NCI-H524 (cell line): ENCODE measurements around the gene VTCN1.
"Not testable (repeated sequence)": the region's sequence is repeated elsewhere in the genome, so short reads cannot be mapped to it uniquely, and the experiment has no call there.

ENCODE experiments used
- DNase-seq, 2 experiments: peaks; one replicate each; lab custom pipeline; 2025; lab: John Stamatoyannopoulos, UW

Gene VTCN1

GRCh38 chr1:117122330-117123025 is 88.2 kb downstream of the VTCN1 start:
- peak in 1 of 2 experiments; percentile 31 for DNase-seq

GRCh38 chr1:117121589-117122329 is 89.0 kb downstream of the VTCN1 start, which contains the start of gene TRIM45:
TSS of gene TRIM45 (minus strand) at chr1:117121749. CDS start at chr1:117121201, 548 bp downstream.
- DNase-seq, result peak; percentile 91 to 94

- peak in 1 of 2 experiments; percentile 62 for DNase-seq
Observed at GRCh38 chr1:117120774-117121588, 89.7 kb downstream of the VTCN1 start.

- not testable (repeated sequence) for DNase-seq
Observed at GRCh38 chr1:117119144-117119543, 91.6 kb downstream of the VTCN1 start.

GRCh38 chr1:117118137-117118536 is 92.6 kb downstream of the VTCN1 start:
- no peak for DNase-seq

- DNase-seq, result no peak
Observed at GRCh38 chr1:117117697-117118096, 93.0 kb downstream of the VTCN1 start.

- DNase-seq, result no peak
Observed at GRCh38 chr1:117116784-117117130, 94.0 kb downstream of the VTCN1 start.

- no peak for DNase-seq
Observed at GRCh38 chr1:117116090-117116783, 94.5 kb downstream of the VTCN1 start.

- peak in 1 of 2 experiments; percentile 5 for DNase-seq
Observed at GRCh38 chr1:117114877-117115276, 95.8 kb downstream of the VTCN1 start.

GRCh38 chr1:117113199-117113598 is 97.5 kb downstream of the VTCN1 start:
- DNase-seq, result no peak

- DNase-seq, result no peak
Observed at GRCh38 chr1:117112047-117112717, 98.5 kb downstream of the VTCN1 start.

- DNase-seq, result no peak
Observed at GRCh38 chr1:117110774-117111173, 100.0 kb downstream of the VTCN1 start.

- no peak for DNase-seq
Observed at GRCh38 chr1:117107364-117107763, 103.4 kb downstream of the VTCN1 start.

- no peak for DNase-seq
Observed at GRCh38 chr1:117106478-117106877, 104.2 kb downstream of the VTCN1 start.

GRCh38 chr1:117105722-117106121 is 105.0 kb downstream of the VTCN1 start:
- no peak for DNase-seq

- no peak for DNase-seq
Observed at GRCh38 chr1:117104986-117105385, 105.7 kb downstream of the VTCN1 start.

GRCh38 chr1:117101858-117102257 is 108.9 kb downstream of the VTCN1 start:
- not testable (repeated sequence) for DNase-seq

GRCh38 chr1:117101334-117101733 is 109.4 kb downstream of the VTCN1 start:
- DNase-seq, result no peak

- DNase-seq, result no peak
Observed at GRCh38 chr1:117098287-117098890, 112.3 kb downstream of the VTCN1 start.

- no peak for DNase-seq
Observed at GRCh38 chr1:117097443-117097842, 113.3 kb downstream of the VTCN1 start.

- no peak for DNase-seq
Observed at GRCh38 chr1:117096951-117097408, 113.7 kb downstream of the VTCN1 start.
